ENCODE data around the gene VENTX.

VENTX gene

GRCh38 chr10:133204226-133205015 is 33.2 kb upstream of the VENTX start:
- Histone ChIP-seq H3K9me2 (replicated peaks; ENCODE audit: low read depth, low read length) (no peaks in the 10 kb centered on the region), H3K9me3 (ENCODE audit: insufficient read depth, low read depth, low read length) (peaks cover 16% of the 10 kb centered on the region; the same call in 1 of the 2 replicates), H4K20me1 (ENCODE audit: insufficient read depth, low read length, poor library complexity, severe bottlenecking) (no peaks in the 10 kb centered on the region), H3F3A (ENCODE audit: low read depth) (no peaks in the 10 kb centered on the region), H3K36me3 (ENCODE audit: insufficient read depth, low read length) (no peaks in the 10 kb centered on the region), H3K4me1 (ENCODE audit: insufficient read depth, low read length, poor library complexity, severe bottlenecking) (no peaks in the 10 kb centered on the region), H2AFZ (ENCODE audit: low read length) (no peak overlapping the region), H3K4me2 (ENCODE audit: low read depth, low read length, poor library complexity, severe bottlenecking) (no peak overlapping the region), H3K4me3 (ENCODE audit: low read length, poor library complexity, severe bottlenecking) (no peak overlapping the region), H3K9ac (ENCODE audit: low read depth, low read length, poor library complexity, severe bottlenecking) (no peak overlapping the region), H3K79me2 (ENCODE audit: insufficient read depth, low read length) (no peaks in the 10 kb centered on the region), H3K27me3 (ENCODE audit: insufficient read depth, low read length, poor library complexity, severe bottlenecking) (no peaks in the 10 kb centered on the region)
- TF ChIP-seq EZH2phosphoT487 (IDR thresholded peaks at IDR 0.05; ENCODE audit: borderline replicate concordance): no peak
- TF ChIP-seq, protein P1, sequence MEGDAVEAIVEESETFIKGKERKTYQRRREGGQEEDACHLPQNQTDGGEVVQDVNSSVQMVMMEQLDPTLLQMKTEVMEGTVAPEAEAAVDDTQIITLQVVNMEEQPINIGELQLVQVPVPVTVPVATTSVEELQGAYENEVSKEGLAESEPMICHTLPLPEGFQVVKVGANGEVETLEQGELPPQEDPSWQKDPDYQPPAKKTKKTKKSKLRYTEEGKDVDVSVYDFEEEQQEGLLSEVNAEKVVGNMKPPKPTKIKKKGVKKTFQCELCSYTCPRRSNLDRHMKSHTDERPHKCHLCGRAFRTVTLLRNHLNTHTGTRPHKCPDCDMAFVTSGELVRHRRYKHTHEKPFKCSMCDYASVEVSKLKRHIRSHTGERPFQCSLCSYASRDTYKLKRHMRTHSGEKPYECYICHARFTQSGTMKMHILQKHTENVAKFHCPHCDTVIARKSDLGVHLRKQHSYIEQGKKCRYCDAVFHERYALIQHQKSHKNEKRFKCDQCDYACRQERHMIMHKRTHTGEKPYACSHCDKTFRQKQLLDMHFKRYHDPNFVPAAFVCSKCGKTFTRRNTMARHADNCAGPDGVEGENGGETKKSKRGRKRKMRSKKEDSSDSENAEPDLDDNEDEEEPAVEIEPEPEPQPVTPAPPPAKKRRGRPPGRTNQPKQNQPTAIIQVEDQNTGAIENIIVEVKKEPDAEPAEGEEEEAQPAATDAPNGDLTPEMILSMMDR (conservative IDR thresholded peaks at IDR 0.05; ENCODE audit: low read length): no peak

- TF ChIP-seq, protein P1 (conservative IDR thresholded peaks at IDR 0.05; ENCODE audit: low read length): no peak
- no peak for TF ChIP-seq EZH2phosphoT487 (IDR thresholded peaks at IDR 0.05; ENCODE audit: borderline replicate concordance)
- H3K9ac ChIP-seq (ENCODE audit: low read depth, low read length, poor library complexity, severe bottlenecking): no peak overlapping the region
- H3K36me3 ChIP-seq (ENCODE audit: insufficient read depth, low read length): no peaks in the 10 kb centered on the region
- no peaks in the 10 kb centered on the region for H4K20me1 ChIP-seq (ENCODE audit: insufficient read depth, low read length, poor library complexity, severe bottlenecking)
- no peak overlapping the region for H3K4me3 ChIP-seq (ENCODE audit: low read length, poor library complexity, severe bottlenecking)
- H3K4me1 ChIP-seq (ENCODE audit: insufficient read depth, low read length, poor library complexity, severe bottlenecking): no peaks in the 10 kb centered on the region
- H3F3A ChIP-seq (ENCODE audit: low read depth): no peaks in the 10 kb centered on the region
- H3K9me2 ChIP-seq (replicated peaks; ENCODE audit: low read depth, low read length): no peaks in the 10 kb centered on the region
- peaks cover 12% of the 10 kb centered on the region; the same call in 1 of the 2 replicates for H3K9me3 ChIP-seq (ENCODE audit: insufficient read depth, low read depth, low read length)
- H2AFZ ChIP-seq (ENCODE audit: low read length): no peak overlapping the region
- H3K27me3 ChIP-seq (ENCODE audit: insufficient read depth, low read length, poor library complexity, severe bottlenecking): no peaks in the 10 kb centered on the region
- H3K79me2 ChIP-seq (ENCODE audit: insufficient read depth, low read length): no peaks in the 10 kb centered on the region
- H3K4me2 ChIP-seq (ENCODE audit: low read depth, low read length, poor library complexity, severe bottlenecking): no peak overlapping the region
These were observed 32.5 kb upstream of the VENTX start for GRCh38 chr10:133205146-133205545.

DNA sequence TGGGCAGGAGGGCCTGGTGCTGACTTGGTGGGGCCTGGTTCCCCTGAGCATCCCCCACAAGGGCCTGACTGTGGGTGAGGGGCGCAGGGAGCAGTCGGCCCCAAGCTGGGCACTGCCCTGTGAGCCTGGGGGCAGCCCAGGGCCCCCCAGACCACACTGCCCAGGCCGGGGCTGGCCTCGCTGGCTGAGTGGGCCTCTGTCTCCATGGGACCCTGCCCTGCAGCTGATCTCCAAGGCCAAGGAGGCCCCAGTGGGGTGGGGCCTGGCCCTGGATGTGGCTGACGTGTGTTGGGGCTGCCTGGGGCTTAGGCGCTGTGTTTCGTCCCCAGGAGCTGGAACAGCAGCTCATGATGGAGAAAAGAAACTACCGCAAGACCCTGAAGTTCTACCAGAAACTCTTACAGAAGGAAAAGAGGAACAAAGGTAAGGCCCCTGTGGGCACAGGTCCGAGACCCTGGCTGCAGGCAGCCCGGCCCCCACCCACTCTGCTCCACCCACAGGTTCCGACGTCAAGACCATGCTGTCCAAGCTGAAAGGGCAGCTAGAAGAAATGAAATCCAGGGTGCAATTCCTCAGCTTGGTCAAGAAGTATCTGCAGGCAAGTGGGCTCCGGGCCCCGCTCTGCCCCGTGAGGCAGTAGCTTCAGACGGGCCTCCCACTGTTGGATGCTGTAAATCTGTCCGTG is 31.2 kb upstream of the VENTX start:
- Histone ChIP-seq H3F3A (ENCODE audit: low read depth) (no peaks in the 10 kb centered on the region), H3K4me1 (ENCODE audit: insufficient read depth, low read length, poor library complexity, severe bottlenecking) (no peaks in the 10 kb centered on the region), H3K9me3 (ENCODE audit: insufficient read depth, low read depth, low read length) (peaks cover 12% of the 10 kb centered on the region; the same call in 1 of the 2 replicates), H3K9ac (ENCODE audit: low read depth, low read length, poor library complexity, severe bottlenecking) (no peak overlapping the region), H3K36me3 (ENCODE audit: insufficient read depth, low read length) (no peaks in the 10 kb centered on the region), H3K79me2 (ENCODE audit: insufficient read depth, low read length) (no peaks in the 10 kb centered on the region), H2AFZ (ENCODE audit: low read length) (no peak overlapping the region), H3K4me2 (ENCODE audit: low read depth, low read length, poor library complexity, severe bottlenecking) (no peak overlapping the region), H4K20me1 (ENCODE audit: insufficient read depth, low read length, poor library complexity, severe bottlenecking) (no peaks in the 10 kb centered on the region), H3K9me2 (replicated peaks; ENCODE audit: low read depth, low read length) (no peaks in the 10 kb centered on the region), H3K27me3 (ENCODE audit: insufficient read depth, low read length, poor library complexity, severe bottlenecking) (no peaks in the 10 kb centered on the region), H3K4me3 (ENCODE audit: low read length, poor library complexity, severe bottlenecking) (no peak overlapping the region)
- TF ChIP-seq EZH2phosphoT487 (IDR thresholded peaks at IDR 0.05; ENCODE audit: borderline replicate concordance): no peak
- TF ChIP-seq, protein P1 (conservative IDR thresholded peaks at IDR 0.05; ENCODE audit: low read length): no peak

All from Loucy (cell line).